Astrocyte of the cerebellum (primary cell): ENCODE data around the gene TADA2B.

Experiments used
- DNase-seq: peaks from one replicate; pipeline ENCODE4 v3.0.0-alpha.2; 2011; ENCODE audit warnings: low read depth
- H3K4me3 ChIP-seq: 2 replicates; pipeline ENCODE4 v1.5.1; 2011; ENCODE audit warnings: mild to moderate bottlenecking, low read depth, low read length, moderate library complexity
- CTCF ChIP-seq: IDR thresholded peaks from 2 replicates; pipeline ENCODE4 v1.5.1; 2012; ENCODE audit warnings: low read length, low read depth, moderate library complexity, mild to moderate bottlenecking; ENCODE audit errors: missing control alignments
- in situ Hi-C: cut with HindIII; loops from 2 replicates; pipeline ENCODE4 v1.10.0; 2017; ENCODE audit warnings: low sequenced_read_pairs

TADA2B gene

GRCh38 chr4:7031558-7032449 is 11.4 kb upstream of the TADA2B start:
- in situ Hi-C loops: no loop called here
- DNase-seq: no peak
- H3K4me3 ChIP-seq: no peak overlapping the region
- TF ChIP-seq CTCF: no peak

- in situ Hi-C loops: no loop called here
- DNase-seq: no peak
- no peak for TF ChIP-seq CTCF
- H3K4me3 ChIP-seq: no peak overlapping the region
These were observed 10.6 kb upstream of the TADA2B start for GRCh38 chr4:7032596-7032995.

- H3K4me3 ChIP-seq: no peak overlapping the region
- in situ Hi-C loops: no loop called here
- DNase-seq: peak; percentile 53
- TF ChIP-seq CTCF: no peak
These were observed 8.7 kb upstream of the TADA2B start for GRCh38 chr4:7034262-7035081.

GRCh38 chr4:7037425-7037824 is 5.7 kb upstream of the TADA2B start:
- no peak for DNase-seq
- TF ChIP-seq CTCF: peak; percentile 19
- H3K4me3 ChIP-seq: no peak overlapping the region
- in situ Hi-C loops: no loop called here

- TF ChIP-seq CTCF: no peak
- no peak for DNase-seq
- in situ Hi-C loops: no loop called here
These were observed 2.4 kb upstream of the TADA2B start for GRCh38 chr4:7040765-7041164.

GRCh38 chr4:7041246-7041645 is 1.9 kb upstream of the TADA2B start:
- DNase-seq: no peak
- in situ Hi-C loops: no loop called here
- no peak overlapping the region for H3K4me3 ChIP-seq
- TF ChIP-seq CTCF: no peak

More at GRCh38 chr4:7040765-7041164, 2.4 kb upstream of the TADA2B start:
- no peak overlapping the region for H3K4me3 ChIP-seq
